Measurements from ENCODE around the gene BAHD1. TPM values are rescaled to one million over a fixed set of nuclear protein-coding genes. Genes with fewer than 3 reads are reported as not detected.
A peak's percentile ranks its signal among the peaks of the same experiment; 100 is the strongest.

Gene BAHD1
- total and polyA plus RNA-seq, 3 donors from 2014 or later = 47.9 to 53.9 (median 52.0) TPM

GRCh38 chr15:40470423-40471104 lies 29.8 kb downstream of the BAHD1 start, which contains the start of gene CHST14:
Gene CHST14 (plus strand): TSS chr15:40470984. CDS start chr15:40471214, 230 bp downstream.
- peak within 1 kb of the TSS; percentile 45 to 80 for H3K27ac ChIP-seq
- H3K4me3 ChIP-seq = peak within 1 kb of the TSS; percentile 85 to 88
- H3K4me1 ChIP-seq = peaks cover 18% of the 10 kb centered on the region
- 1 to 5% methylated on average over 13 to 31 of the region's 52 CpGs for WGBS, 2 donors
- TF ChIP-seq, protein P1, sequence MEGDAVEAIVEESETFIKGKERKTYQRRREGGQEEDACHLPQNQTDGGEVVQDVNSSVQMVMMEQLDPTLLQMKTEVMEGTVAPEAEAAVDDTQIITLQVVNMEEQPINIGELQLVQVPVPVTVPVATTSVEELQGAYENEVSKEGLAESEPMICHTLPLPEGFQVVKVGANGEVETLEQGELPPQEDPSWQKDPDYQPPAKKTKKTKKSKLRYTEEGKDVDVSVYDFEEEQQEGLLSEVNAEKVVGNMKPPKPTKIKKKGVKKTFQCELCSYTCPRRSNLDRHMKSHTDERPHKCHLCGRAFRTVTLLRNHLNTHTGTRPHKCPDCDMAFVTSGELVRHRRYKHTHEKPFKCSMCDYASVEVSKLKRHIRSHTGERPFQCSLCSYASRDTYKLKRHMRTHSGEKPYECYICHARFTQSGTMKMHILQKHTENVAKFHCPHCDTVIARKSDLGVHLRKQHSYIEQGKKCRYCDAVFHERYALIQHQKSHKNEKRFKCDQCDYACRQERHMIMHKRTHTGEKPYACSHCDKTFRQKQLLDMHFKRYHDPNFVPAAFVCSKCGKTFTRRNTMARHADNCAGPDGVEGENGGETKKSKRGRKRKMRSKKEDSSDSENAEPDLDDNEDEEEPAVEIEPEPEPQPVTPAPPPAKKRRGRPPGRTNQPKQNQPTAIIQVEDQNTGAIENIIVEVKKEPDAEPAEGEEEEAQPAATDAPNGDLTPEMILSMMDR (IDR thresholded peaks at IDR 0.05) = no peak
- TF ChIP-seq POLR2A (IDR thresholded peaks at IDR 0.05) = no peak
- no peaks in the 10 kb centered on the region for H3K27me3 ChIP-seq
- H3K36me3 ChIP-seq (ENCODE audit: low read depth, missing control alignments) = no peaks in the 10 kb centered on the region
- intact Hi-C loops (cut with DNase I; ENCODE audit: low total_unique reads) = no loop called here
- DNase-seq = peak; percentile 43
- no peaks in the 10 kb centered on the region for H3K9me3 ChIP-seq

DNA sequence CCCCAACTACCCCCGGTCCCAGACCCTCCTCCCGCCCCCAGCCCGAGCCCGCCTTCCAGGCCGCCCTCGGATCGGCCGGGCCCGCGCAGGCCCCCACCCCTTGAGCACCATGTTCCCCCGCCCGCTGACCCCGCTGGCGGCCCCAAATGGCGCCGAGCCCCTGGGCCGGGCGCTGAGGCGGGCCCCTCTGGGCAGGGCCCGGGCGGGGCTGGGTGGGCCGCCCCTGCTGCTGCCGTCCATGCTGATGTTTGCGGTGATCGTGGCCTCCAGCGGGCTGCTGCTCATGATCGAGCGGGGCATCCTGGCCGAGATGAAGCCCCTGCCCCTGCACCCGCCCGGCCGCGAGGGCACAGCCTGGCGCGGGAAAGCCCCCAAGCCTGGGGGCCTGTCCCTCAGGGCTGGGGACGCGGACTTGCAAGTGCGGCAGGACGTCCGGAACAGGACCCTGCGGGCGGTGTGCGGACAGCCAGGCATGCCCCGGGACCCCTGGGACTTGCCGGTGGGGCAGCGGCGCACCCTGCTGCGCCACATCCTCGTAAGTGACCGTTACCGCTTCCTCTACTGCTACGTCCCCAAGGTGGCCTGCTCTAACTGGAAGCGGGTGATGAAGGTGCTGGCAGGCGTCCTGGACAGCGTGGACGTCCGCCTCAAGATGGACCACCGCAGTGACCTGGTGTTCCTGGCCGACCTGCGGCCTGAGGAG lies 30.5 kb downstream of the BAHD1 start:
- H3K4me1 ChIP-seq = peaks cover 15% of the 10 kb centered on the region
- no peaks in the 10 kb centered on the region for H3K36me3 ChIP-seq (ENCODE audit: low read depth, missing control alignments)
- no peak for DNase-seq
- H3K27me3 ChIP-seq = no peaks in the 10 kb centered on the region
- H3K9me3 ChIP-seq = no peaks in the 10 kb centered on the region
- H3K27ac ChIP-seq = peak overlapping the region; percentile 45 to 80
- H3K4me3 ChIP-seq = peak overlapping the region; percentile 85 to 88
- intact Hi-C loops (cut with DNase I; ENCODE audit: low total_unique reads) = no loop called here
- TF ChIP-seq, protein P1 (IDR thresholded peaks at IDR 0.05) = no peak
- no peak for TF ChIP-seq POLR2A (IDR thresholded peaks at IDR 0.05)
- 0% methylated on average over 13 to 26 of the region's 60 CpGs for WGBS, 2 donors

DNA sequence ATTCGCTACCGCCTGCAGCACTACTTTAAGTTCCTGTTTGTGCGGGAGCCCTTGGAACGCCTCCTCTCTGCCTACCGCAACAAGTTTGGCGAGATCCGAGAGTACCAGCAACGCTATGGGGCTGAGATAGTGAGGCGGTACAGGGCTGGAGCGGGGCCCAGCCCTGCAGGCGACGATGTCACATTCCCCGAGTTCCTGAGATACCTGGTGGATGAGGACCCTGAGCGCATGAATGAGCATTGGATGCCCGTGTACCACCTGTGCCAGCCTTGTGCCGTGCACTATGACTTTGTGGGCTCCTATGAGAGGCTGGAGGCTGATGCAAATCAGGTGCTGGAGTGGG lies 31.0 kb downstream of the BAHD1 start:
- Histone ChIP-seq H3K27ac (peak overlapping the region in 1 of 2 donors; percentile 45), H3K36me3 (ENCODE audit: low read depth, missing control alignments) (no peaks in the 10 kb centered on the region)
- intact Hi-C loops (cut with DNase I; ENCODE audit: low total_unique reads) = no loop called here

GRCh38 chr15:40472171-40472727 lies 31.5 kb downstream of the BAHD1 start:
- intact Hi-C loops (cut with DNase I; ENCODE audit: low total_unique reads) = no loop called here
- H3K27me3 ChIP-seq = no peaks in the 10 kb centered on the region
- H3K36me3 ChIP-seq (ENCODE audit: low read depth, missing control alignments) = no peaks in the 10 kb centered on the region
- H3K9me3 ChIP-seq = no peaks in the 10 kb centered on the region
- DNase-seq = no peak
- H3K4me3 ChIP-seq = peak overlapping the region in 1 of 2 donors; percentile 85
- 65 to 79% methylated on average over 4 to 9 of the region's 9 CpGs for WGBS, 2 donors
- TF ChIP-seq, protein P1 (IDR thresholded peaks at IDR 0.05) = no peak
- TF ChIP-seq POLR2A (IDR thresholded peaks at IDR 0.05) = no peak
- H3K4me1 ChIP-seq = peaks cover 15% of the 10 kb centered on the region
- H3K27ac ChIP-seq = no peak overlapping the region

More for the DNA sequence above, 31.0 kb downstream of the BAHD1 start:
- 7 to 8% methylated on average over 14 of the region's 16 CpGs for WGBS, 2 donors
- no peak for DNase-seq
- Histone ChIP-seq H3K4me1 (peaks cover 15% of the 10 kb centered on the region), H3K4me3 (peak overlapping the region; percentile 85 to 88), H3K9me3 (no peaks in the 10 kb centered on the region), H3K27me3 (no peaks in the 10 kb centered on the region)
- no peak for TF ChIP-seq POLR2A (IDR thresholded peaks at IDR 0.05)

DNA sequence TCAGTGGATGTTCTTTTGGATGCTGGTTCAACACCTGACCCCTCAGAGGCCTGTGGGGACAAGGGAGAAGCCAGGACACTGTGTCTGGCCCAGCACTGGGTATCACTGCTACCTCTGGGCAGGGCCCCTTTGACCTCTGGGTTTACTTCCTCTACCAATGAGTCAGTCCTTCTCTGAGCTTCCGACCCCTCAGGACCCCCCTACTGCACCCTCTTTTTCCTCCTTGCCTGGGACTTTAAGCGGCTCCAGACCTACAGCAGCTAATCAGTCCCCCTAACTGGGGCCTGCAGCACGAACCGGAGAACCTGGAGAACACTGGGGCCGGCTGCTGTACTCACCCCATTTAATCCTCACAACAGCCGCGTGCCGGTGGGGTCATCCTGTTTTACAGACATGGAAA lies 33.8 kb downstream of the BAHD1 start:
- no peaks in the 10 kb centered on the region for H3K27me3 ChIP-seq
- intact Hi-C loops (cut with DNase I; ENCODE audit: low total_unique reads) = no loop called here
- DNase-seq = no peak
- no peak overlapping the region for H3K27ac ChIP-seq
- no peak overlapping the region for H3K4me3 ChIP-seq
- H3K9me3 ChIP-seq = no peaks in the 10 kb centered on the region
- H3K4me1 ChIP-seq = peaks cover 15% of the 10 kb centered on the region
- H3K36me3 ChIP-seq (ENCODE audit: low read depth, missing control alignments) = no peaks in the 10 kb centered on the region
- TF ChIP-seq, protein P1 (IDR thresholded peaks at IDR 0.05) = no peak
- TF ChIP-seq POLR2A (IDR thresholded peaks at IDR 0.05) = no peak
- 75 to 86% methylated on average over 8 of the region's 8 CpGs for WGBS, 2 donors
